Umbilical cord (tissue), 2 donors: ENCODE results near the gene ECE1. TPM values are rescaled to one million over a fixed set of nuclear protein-coding genes. Genes with fewer than 3 reads are reported as not detected.
"Not testable (repeated sequence)": the region's sequence is repeated elsewhere in the genome, so short reads cannot be mapped to it uniquely, and the experiment has no call there.

ENCODE experiments used
- DNase-seq: peaks from one replicate; pipeline ENCODE4 v3.0.0-alpha.2; 2015; ENCODE audit warnings: low spot score
- total RNA-seq: library from RNA; depleted of rRNA; stranded (reverse); fragments of >200 nt; gene quantifications from one replicate; pipeline ENCODE4 v1.2.3, GENCODE V29; 2014; ENCODE audit warnings: low replicate concordance; ENCODE audit not compliant: insufficient read depth

Gene ECE1
- total RNA-seq, 1 donor from 2014 or later = 43.6 TPM

DNA sequence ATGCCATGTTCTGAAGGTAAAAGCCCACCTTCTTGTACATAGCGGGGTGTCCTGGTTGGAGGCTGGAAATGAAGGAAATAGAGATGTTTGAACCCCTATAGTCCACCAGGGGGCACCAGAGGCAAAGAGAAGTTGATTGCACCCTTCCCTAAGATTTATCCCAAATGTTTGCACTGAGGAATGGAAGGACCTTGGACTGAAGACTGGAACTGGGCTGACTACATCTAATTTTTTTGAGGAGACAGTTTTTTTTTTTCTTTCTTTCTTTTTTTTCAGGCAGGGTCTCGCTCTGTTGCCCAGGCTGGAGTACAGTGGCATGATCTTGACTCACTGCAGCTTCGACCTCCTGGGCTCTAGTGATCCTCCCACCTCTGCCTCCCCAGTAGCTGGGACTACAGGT, 58.2 kb downstream of the ECE1 start:
- peak; percentile 65 for DNase-seq

DNA sequence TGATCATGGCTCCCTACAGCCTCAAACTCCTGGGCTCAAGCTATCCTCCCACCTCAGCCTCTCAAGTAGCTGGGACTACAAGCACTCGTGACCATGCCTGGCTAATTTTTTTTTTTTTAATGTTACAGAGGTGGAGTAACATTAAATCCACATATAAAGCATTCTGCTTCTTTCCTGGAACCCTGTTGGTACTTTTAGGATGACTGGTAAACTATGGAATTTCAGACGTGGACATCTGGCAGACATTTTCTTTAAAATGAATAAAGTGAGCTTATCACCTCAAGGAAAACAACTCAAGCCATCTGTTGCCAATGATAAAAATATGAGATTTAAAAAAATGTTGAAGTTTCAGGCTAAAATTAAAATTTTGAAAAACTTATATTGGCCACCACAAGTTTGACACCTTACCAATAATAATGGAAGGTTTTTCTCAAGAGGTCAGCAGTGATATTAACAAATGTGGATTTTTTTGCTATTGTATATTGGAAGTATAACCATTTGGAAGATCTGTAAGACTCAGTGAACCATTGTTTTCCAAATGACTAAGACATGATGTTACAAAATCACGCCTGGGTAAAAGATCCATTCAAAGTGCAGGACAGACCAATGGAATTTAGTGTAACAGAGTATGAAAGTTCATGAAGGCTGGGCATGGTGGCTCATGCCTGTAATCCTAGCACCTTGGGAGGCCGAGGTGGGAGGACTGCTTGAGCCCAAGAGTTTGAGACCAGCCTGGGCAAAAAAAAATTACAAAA, 60.8 kb downstream of the ECE1 start:
- peak; percentile 26 for DNase-seq

DNA sequence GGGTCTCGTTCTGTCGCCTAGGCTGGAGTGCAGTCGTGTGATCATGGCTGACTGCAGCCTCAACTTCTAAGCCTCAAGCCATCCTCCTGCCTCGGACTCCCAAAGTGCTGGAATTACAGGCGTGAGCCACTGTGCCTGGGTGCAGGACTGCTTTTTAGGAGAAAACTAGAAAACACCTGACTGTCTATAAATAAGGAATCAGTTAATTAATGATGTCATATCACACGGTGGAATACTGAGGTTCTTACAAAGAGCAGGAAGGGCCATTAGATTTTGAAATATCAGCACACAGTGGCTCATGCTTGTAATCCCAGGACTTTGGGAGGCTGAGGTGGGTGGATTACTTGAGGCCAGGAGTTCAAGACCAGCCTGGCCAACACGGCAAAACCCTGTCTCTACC, 62.0 kb downstream of the ECE1 start:
- not testable (repeated sequence) for DNase-seq

DNA sequence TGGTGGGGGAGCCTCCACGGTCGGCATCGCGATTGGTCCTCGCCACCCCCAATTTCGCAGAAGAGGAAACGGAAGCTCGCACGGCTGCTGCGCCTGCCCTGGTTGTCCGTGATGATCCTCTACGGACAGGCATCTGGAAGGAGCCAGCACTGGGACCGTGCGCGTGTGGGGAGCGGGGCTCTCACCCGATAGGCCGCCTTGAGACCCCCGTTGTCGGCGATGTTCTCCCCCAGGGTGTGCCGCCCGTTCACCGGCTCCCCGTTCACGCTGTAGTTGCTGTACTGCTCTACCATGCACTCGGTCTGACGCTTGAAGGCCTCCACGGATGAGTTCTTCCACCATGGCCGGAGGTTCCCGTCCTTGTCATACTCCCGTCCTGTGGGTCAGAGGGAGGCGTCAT, 65.2 kb downstream of the ECE1 start:
- no peak for DNase-seq

DNA sequence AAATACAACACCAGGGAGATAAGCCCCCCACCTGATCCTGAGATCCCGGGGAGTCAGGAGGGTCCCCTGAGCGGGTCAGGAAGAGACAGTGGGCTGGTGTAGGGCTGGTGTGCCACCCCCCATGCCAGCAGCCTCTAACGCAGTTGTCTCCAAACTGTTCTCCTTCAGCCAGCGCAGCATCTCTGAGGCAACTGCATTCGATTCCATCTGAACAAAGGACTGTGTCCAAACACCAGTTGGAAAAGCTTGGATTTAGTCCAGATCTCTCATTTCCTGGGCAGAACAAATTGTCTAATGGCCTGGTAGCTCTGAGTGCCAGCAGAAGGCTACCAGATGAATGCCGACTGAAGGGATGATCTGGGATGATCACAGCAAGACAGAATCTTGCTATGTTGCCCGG, 69.4 kb downstream of the ECE1 start:
- DNase-seq = no peak

DNA sequence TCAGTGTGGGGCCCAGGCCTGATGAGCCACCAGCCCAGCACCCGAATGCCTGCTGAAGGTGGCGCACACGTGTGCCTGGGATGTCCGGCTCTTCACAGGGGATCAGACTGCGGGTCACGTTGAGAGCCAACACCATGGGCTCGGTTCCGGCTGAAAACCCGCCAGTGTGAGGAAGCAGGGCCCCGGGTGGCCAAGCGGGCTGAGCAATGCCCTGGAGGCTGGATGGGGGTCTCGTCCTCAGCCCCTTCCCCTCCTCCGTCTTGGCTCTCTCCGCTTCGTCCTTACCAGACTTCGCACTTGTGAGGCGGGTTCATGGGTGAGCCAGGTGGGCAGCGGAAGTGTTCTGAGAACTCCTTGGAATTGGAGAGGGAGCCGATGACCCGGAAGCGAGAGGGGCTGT, 70.6 kb downstream of the ECE1 start:
- no peak for DNase-seq

DNA sequence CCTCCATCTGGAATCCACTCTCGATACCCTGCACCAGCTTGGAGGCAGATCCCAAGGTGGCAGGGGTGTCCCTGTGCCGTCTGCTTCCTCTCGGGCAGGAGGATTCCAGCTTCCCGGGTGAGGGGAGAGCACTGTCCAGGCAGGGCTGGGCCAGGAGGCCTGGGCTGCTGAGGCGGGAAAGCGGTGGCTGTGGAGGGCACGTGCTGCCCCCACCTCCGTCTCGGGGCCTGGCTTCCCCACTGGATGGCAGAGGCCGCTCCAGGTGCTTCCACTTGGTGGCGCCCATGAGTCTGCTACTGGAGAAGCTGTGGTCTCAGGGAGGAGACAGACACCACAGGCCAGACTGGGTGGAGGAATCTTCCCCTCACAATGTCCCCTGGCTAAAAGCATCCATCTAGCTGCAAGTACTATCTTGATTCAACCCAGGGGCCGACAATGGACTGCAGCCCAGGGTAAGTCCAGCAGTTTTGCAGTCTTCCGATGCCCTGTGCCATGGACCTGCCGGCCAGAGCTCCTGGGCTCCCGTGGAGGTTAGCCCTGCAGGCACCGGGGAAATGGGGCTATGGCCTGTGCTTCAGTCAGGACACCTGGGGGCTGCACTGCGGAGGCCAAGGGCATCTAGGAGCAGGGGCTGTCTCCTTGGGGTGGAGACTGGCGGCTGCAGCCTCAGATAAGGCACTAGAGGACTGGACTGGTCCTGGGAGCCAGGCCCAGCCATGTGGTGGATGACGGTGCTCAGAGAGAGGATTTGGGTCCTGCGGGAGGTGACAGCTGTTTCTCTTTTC, 72.3 kb downstream of the ECE1 start:
- DNase-seq = peak; percentile 13

DNA sequence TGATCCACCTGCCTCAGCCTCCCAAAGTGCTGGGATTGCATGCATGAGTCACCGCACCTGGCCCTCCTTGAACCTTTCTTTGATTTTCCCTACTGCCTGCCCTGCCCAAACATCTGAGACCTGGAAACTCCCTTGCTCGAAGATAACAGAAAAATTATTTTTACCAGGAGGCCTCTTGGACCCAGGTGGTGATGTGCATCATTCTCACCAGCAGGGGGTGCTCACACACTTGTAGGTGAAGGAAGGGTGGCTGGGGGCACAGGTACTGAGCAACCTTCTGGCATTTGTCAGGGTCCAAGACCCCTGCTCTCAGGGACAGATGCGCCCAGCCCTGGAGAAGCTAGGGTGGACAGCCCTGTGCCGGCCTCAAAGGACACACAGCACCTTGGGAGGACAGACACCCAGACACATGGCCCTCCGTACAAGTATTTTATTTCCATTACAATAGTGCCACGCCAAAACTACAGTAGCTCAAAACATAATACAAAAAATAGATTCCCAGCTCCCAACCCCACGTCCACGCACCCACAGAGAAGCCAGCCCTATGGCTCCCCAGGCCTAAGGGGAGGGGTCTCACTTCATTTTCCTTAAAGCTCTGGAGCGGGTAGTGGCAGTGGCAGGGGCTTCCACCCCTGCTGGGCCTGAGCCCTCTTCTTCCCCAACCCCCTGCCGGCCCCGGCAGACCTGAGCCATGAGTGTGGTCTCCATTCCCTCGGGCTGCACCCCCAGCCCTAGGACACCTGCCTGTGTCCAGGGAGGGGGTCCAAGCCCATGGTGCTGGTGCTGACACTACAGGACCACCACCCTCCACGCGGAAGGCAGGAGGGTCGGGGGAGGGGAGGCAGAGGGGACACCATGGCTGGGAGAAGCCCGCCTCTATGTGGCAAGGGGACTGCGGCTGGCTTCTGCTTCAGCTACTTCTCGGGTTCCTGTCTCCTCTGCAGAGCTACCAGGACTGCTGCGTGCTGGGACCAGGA, 73.1 kb downstream of the ECE1 start:
- no peak for DNase-seq

DNA sequence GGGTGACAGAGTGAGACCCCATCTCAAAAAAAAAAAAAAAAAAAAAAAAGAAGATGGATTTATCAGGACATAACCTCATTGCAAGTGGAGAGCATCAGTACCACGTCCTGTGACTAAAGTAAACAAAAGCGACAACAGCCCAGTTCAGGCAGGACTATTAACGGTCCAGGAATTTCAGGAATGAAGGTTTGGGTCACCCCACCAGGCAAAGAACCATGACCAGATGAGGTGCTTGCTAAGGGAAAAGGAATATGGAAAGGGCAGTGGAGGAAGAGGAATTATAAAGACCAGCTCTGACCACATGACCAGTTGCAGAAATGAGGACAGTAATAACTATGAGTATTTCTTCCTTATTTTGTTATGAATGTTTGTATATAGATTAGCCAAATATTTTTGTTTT, 78.1 kb downstream of the ECE1 start:
- no peak for DNase-seq

DNA sequence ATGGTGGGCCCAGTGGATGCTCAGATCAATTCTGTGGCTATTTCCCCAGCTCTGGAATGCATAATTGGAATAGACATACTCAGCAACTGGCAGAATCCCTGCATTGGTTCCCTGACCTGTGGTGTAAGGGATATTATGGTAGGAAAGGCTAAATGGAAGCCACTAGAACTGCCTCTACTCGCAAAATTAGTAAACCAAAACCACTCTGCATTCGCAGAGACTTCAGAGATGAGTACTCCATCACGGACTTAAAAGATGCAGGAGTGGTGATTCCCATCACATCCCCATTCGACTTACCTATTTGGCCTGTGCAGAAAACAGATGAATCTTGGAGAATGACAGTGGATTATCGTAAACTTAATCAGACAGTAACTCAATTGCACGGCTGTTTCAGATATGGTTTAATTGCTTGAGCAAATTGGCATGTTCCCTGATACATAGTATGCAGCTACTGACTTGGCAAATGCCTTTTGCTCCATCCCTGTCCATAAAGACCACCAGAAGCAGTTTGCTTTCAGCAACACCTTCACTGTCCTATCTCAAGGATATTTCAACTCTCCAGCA, 82.0 kb downstream of the ECE1 start:
- DNase-seq = not testable (repeated sequence)

DNA sequence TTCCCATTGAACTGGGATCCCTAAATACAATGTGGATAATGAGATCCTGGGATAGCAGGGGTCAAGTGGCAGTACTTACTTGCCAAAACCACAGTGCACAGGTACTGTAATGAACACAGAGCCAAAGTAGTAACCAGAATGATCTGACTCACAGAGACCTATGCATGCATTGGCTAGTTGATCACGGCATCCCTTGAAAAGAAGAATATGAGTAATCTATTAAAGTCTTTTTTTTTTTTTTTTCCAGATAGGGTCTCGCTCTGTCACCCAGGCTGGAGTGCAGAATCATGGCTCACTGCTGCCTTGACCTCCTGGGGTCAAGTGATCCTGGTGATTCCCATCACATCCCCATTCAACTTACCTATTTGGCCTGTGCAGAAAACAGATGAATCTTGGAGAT, 84.1 kb downstream of the ECE1 start:
- no peak for DNase-seq

DNA sequence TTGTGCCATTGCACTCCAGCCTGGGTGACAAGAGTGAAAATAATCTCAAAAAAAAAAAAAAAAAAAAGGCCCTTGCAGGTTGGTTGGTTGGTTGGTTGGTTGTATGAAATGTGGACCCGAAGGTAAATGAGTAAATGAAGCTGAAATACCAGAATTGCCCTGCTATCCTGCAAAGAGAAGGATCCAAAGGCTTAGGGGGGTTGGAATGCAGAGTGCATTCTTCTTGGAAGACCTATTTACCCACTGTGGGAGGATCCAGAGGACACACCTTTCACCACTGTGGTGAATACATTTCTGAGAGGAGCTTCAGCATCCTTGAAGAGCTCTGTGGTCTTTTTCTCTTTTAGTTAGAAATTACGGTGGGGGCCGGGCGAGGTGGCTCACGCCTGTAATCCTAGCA, 84.8 kb downstream of the ECE1 start:
- DNase-seq = no peak

DNA sequence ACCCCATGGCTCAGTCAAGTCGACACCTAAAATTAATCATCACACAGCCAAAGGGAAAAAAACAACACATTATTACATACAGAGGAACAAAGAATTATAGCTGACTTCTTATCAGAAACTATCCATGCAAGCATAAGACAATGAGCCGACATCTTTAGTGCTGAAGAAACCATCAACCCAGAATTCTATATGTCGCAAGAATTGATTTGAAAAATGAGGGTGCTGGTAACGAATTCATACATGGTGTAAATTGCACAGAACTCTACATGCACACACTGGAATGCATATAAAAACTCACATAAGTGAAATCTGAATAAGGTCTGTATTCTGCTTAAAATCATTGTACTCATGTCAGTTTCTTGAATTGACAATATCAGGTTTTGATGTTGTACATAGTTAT, 88.6 kb downstream of the ECE1 start:
- DNase-seq = no peak

DNA sequence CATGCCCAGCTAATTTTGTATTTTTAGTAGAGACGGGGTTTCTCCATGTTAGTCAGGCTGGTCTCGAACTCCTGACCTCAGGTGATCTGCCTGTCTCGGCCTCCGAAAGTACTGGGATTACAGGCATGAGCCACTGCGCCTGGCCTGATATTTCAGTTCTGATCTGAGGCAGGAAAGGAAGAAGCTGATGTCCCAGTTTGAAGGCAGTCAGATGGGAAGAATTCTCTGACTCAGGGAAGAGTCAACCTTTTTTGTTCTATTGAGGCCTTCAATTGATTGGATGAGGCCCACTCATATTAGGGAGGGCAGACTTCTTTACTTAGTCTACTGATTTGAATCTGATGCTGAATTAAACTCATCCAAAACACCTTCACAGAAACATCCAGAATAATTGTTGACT, 89.0 kb downstream of the ECE1 start:
- DNase-seq = not testable (repeated sequence)

DNA sequence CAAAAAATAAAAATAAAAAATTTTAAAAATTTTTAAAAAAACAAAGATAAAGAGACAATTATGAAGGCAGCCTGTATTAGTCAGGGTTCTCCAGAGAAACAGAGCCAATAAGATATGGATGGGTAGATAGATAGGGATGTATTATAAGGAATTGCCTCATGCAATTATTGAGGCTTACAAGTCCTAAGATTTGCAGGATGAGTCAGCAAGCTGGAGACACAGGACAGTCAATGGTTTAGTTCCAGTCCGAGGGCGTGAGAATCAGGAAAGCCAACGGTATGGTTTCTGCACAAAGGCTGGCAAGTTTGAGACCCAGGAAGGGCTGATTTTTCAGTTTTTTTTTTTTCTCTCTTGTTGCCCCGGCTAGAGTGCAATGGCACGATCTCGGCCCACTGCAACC, 89.5 kb downstream of the ECE1 start:
- no peak for DNase-seq

DNA sequence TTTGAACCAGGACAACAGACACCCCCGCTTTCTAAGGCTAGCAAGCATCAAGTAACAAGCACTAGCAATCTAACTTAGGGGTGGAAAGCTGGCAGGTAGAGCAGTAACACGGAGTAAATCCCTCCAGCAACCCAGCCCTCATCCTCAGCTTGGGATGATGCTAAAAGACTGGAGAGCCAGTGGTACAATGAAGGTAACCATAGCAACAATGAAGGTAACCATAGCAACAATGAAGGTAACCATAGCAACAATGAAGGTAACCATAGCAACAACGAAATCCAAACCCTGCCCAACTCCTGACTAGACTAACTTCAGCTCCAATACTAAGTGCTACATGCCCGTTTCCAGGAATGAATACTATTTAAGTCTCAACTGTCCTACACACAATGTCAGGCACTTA, 91.3 kb downstream of the ECE1 start:
- no peak for DNase-seq

DNA sequence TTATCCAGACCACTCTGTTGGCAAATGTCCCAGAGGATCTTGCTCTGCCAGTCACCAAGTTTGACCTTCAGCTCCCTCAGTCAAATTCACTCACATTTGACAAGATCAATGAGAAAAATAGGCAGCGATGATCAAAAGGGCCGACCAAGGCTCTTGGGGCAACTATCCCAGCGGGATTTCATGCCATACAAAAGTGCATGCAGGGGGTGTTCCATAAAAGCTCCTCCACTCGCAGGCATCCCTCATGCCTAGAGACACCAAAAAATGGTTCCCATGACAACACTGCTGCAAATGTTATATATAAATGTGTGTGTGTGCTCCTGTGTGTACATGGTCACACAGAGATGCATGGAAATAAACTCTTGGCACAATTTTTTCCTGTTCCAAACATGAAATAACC, 97.4 kb downstream of the ECE1 start:
- DNase-seq = no peak

DNA sequence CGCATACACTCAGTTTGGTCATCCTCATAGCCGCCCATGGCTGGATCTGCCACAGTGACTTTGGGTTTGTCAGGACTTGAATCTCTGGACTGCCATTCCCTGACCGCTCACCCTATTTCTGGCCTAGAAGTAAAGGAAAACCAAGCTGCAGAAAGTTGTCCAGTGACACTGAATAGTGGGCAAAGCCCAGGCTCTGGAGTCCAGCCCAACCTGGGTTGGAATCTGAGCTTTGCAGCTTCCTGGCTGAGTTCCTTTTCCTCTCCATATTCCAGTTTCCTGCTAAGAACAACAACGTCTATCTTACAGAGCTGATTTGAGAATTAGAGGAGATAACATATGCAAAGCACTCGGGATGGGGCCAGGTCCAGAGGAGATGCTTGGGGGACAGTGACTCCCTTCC, 98.0 kb downstream of the ECE1 start:
- no peak for DNase-seq

DNA sequence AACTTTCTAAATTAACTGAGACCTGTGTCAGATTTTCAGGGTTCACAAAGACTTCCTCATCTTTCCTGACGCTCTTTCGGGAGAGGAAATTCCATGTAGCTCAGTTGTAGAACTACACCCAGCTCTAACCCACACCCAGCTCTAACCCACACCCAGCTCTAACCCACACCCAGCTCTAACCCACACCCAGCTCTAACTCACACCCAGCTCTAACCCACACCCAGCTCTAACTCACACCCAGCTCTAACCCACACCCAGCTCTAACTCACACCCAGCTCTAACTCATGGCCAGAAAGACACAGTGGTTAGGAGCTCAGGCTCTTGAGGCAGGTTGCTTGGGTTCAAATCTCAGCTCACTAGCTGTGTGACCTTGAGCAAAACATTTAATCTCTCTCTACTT, 99.5 kb downstream of the ECE1 start:
- not testable (repeated sequence) for DNase-seq

DNA sequence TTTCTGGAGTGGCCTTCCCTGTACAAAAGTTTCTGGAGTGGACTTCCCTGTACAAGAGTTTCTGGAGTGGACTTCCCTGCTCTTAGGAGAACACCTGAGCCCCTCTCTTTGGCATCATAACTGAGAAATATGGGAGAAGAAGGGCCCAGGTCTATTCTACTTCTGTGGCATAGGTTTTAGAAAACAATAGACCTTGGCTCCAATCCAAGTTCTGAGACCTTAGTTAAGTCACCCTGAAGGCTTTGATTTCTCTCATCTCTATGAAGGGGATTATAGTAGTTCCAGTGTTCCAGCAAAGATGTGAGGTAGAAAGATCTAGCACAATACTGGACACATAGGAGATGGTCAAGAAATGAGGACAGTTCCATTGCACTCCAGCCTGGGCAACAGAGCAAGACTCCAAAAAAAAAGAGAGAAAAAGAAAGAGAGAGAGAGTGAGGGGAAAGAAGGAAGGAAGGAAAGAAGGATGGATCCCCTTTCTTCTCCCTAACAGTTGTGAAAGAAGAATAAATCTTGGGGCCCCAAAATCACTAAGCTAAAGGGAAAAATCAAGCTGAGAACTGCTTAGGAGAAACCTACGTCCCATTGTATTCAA, 100.3 kb downstream of the ECE1 start:
- DNase-seq = no peak

DNA sequence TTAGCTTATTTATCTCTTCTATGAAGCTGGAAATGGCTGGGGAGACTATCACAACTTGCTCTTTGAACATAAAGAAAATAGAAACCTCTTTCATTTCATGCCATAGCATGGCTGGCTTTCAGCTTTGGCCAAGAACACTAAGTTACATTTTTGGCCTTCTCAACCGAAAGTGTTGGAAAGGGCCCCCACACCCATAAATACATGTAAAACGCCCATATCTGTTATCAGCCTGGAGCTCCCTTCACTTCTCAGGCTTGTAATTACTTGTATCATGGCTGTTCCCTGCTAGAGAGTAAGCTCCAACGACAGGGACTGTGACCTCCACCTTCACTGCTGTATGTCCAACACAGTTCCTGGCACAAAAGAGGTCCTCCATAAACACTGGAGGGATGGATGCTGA, 100.8 kb downstream of the ECE1 start:
- DNase-seq = no peak
